Astrocyte of the spinal cord (primary cell): ENCODE measurements around the gene PLD6.
A peak's percentile ranks its signal among the peaks of the same experiment; 100 is the strongest.
"Not testable (repeated sequence)": the region's sequence is repeated elsewhere in the genome, so short reads cannot be mapped to it uniquely, and the experiment has no call there.

Experiments used
- DNase-seq: peaks from one replicate; pipeline ENCODE4 v3.0.0; 2011; ENCODE audit warnings: low read depth, low spot score
- H3K4me3 ChIP-seq: 2 replicates; pipeline ENCODE4 v1.5.1; 2011; ENCODE audit warnings: low read depth, mild to moderate bottlenecking, low read length, moderate library complexity
- CTCF ChIP-seq: IDR thresholded peaks from 2 replicates; pipeline ENCODE4 v1.5.1; 2012; ENCODE audit warnings: low read depth, mild to moderate bottlenecking, low read length, inconsistent platforms
- in situ Hi-C: cut with HindIII; loops from 2 replicates; pipeline ENCODE4 v1.10.0; 2017; ENCODE audit warnings: low sequenced_read_pairs

The PLD6 gene

GRCh38 chr17:17161121-17161520 lies 45.0 kb downstream of the PLD6 start:
- H3K4me3 ChIP-seq = no peak overlapping the region
- no peak for TF ChIP-seq CTCF
- in situ Hi-C loops = no loop called here
- DNase-seq = no peak

- no peak for TF ChIP-seq CTCF
- H3K4me3 ChIP-seq = no peak overlapping the region
- no peak for DNase-seq
- in situ Hi-C loops = no loop called here
These were observed 46.6 kb downstream of the PLD6 start for GRCh38 chr17:17159571-17159970.

- in situ Hi-C loops, H3K4me3 ChIP-seq, DNase-seq: not testable (repeated sequence)
These were observed 47.6 kb downstream of the PLD6 start for GRCh38 chr17:17158506-17158905.

GRCh38 chr17:17157041-17157440 lies 49.1 kb downstream of the PLD6 start:
- no peak for DNase-seq
- in situ Hi-C loops = no loop called here
- H3K4me3 ChIP-seq = no peak overlapping the region

GRCh38 chr17:17156511-17156910 lies 49.6 kb downstream of the PLD6 start:
- in situ Hi-C loops = no loop called here
- TF ChIP-seq CTCF = no peak
- H3K4me3 ChIP-seq = no peak overlapping the region
- DNase-seq = peak; percentile 25

More at GRCh38 chr17:17157041-17157440, 49.1 kb downstream of the PLD6 start:
- TF ChIP-seq CTCF = no peak

- no peak for TF ChIP-seq CTCF
- no peak overlapping the region for H3K4me3 ChIP-seq
- in situ Hi-C loops = no loop called here
- DNase-seq = peak; percentile 77
These were observed 50.0 kb downstream of the PLD6 start for GRCh38 chr17:17156107-17156506.

- H3K4me3 ChIP-seq = no peak overlapping the region
- no peak for TF ChIP-seq CTCF
- DNase-seq = no peak
- in situ Hi-C loops = no loop called here
These were observed 50.6 kb downstream of the PLD6 start for GRCh38 chr17:17155568-17155967.
